GM19035 (cell line): ENCODE data around the gene STBD1.
A peak's percentile ranks its signal among the peaks of the same experiment; 100 is the strongest.
"Not testable (repeated sequence)": the region's sequence is repeated elsewhere in the genome, so short reads cannot be mapped to it uniquely, and the experiment has no call there.

Experiments
- ATAC-seq: cut with Tn5 transposase; IDR thresholded peaks from one replicate; pipeline ENCODE4 v1.9.1; 2021; ENCODE audit not compliant: unreplicated experiment

Gene STBD1

DNA sequence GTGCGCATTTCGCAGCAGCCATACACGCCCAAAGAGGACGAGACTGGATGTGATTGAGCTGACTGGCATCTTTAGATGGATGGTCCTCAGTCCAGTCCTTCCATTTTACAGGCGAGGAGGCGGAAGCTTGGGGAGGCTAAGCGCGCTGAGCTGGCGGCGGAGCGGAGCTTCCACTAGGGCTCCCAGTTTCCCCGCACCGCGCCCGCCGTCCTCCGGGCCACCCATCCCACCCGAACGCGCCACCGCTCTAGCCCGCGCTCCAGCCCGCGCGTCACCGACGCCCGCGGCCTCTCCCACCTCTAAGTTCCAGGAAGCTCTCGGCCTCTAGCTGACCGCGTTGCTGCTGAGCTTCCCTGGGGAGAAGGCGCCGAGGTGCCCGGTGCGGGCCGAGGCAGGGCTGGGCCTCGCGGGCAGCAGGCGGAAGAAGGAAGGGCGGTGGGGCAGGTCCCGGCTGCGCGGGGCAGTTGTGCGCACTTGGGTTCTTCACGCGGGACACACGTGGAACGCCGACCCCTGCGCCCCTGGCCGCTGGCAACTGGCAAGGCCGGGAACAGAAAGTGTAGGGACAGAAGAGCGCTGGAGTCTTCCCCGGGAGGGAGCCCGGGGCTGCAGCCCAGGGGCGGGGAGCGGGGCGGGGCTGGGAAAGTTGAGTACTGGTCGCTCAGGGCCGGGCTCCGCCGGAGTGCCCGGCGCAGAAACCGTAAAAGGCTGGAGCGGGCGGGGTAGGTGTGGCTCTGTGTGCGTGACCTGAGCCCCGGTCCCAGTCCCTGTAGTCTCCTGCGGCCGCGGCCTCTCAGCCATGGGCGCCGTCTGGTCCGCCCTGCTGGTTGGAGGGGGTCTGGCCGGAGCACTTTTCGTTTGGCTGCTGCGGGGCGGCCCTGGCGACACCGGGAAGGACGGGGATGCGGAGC is at the start of gene STBD1:
Gene STBD1 (plus strand): TSS at position 763 of the 911 bp plus-strand sequence. CDS start 37 bp downstream, at position 800.
- ATAC-seq, result peak; percentile 41

DNA sequence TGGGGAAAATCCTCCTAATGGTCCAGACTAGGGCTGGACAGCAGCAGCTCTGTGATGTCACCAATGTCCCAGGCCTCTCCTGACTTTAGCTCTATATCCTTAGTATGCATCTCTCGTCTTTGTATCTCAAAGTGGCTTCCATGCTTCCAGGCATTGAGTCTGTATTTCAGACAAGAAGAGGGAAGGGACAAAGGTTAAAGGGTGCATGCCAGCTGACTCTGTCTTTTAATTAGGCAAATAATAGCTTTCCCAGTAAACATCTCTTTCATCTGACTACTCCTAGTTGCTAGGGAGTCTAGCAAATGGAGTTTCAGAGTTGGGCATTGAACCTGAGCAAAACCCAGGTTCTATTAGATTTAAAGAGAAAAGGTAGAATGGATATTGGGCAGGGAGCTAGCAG is 49.6 kb upstream of the STBD1 start:
- no peak for ATAC-seq

DNA sequence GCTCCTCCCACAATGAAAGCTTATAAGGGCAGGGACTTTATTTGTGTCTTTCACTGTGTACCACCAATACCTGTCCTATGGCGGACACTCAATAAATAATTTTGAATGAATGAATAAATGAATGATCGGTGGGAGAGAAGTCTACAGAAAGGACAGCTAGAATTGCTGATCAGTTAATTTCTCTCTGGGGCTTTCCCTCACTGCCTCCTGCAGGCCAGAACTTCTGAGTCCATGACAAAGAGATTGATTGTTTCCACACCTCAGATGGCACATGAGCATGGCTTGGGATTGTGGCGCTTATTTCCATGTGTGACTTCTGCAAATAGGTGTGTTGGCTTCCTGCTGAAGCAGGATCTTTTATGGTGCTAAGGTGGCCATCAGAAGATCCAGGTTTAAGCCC is 48.7 kb upstream of the STBD1 start:
- no peak for ATAC-seq

DNA sequence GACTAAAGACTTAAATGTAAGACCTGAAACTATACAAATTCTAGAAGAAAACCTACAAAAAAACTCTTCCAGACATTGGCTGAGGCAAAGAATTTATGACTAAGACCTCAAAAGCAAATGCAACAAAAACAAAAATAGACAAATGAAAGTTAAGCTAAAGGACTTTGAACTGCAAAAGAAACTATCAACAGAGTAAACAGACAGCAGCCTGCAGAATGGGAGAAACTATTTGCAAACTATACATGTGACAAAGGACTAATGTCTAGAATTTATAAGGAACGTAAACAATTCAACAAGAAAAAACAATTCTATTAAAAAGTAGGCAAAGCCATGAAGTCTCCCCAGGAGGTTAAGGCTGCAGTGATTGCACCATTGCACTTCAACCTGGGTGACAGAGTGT is 46.0 kb upstream of the STBD1 start:
- ATAC-seq, result no peak

DNA sequence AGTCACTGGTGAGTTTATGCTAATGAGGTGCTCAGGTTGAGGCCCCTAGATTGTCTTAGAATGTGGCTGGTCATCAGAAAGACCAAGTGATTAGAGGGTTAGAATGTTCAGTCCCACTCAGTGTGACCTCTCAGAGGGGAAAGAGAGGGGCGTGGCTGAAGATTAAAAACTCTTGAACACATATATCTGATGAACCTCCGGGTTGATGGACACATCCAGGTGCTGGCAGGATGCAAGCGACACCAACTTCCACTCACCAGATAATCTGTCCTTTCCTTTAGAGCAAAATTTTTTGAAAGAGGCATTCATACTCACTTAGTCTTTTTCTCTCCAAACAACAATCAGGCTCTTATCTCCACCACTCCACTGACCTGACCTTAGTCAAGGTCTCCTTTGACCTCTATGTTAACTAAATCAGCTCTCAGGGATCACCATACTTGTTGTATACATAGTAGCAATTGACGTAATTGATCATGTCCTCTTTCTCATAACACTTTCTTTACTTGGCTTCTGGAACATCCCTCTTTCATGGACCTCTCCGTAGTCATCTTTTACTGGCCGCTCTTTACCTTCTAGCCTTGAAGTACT is 40.8 kb upstream of the STBD1 start:
- ATAC-seq, result no peak

DNA sequence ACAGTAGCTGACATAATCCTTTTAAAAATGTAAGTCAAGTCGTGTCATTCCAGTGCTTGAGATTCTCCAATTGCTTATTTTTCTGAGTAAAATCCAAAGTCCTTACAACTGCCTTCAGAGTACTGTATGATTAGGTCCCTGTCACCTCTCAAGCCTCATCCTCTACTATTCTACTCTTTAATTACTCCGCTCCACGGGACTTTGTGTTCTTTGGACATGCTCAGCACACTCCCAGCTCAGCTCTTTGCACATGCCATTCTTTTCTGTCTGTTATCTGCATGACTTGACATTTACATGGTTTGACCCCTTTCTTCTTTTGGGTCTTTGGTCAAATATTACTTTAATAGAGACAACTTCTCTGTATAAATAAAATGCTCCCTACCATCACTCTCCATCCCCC is 39.9 kb upstream of the STBD1 start:
- no peak for ATAC-seq

DNA sequence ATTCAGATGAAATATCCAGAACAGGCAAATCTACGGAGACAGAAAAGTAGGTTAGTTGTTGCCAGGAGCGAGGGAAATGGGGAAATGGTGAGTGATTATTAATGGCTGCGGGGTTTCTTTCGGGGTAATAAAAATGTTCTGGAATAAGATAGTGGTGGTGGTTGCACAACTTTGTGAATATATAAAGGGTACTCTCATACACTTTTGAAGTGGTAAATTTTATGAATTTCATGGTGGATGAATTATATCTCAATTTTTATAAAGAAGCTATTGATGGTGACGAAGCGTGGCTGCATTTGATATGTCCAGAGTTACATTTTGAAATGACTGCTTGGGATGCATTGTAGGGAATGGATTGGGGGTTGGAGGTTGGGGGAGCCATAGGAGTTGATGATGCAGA is 38.7 kb upstream of the STBD1 start:
- ATAC-seq, result no peak

DNA sequence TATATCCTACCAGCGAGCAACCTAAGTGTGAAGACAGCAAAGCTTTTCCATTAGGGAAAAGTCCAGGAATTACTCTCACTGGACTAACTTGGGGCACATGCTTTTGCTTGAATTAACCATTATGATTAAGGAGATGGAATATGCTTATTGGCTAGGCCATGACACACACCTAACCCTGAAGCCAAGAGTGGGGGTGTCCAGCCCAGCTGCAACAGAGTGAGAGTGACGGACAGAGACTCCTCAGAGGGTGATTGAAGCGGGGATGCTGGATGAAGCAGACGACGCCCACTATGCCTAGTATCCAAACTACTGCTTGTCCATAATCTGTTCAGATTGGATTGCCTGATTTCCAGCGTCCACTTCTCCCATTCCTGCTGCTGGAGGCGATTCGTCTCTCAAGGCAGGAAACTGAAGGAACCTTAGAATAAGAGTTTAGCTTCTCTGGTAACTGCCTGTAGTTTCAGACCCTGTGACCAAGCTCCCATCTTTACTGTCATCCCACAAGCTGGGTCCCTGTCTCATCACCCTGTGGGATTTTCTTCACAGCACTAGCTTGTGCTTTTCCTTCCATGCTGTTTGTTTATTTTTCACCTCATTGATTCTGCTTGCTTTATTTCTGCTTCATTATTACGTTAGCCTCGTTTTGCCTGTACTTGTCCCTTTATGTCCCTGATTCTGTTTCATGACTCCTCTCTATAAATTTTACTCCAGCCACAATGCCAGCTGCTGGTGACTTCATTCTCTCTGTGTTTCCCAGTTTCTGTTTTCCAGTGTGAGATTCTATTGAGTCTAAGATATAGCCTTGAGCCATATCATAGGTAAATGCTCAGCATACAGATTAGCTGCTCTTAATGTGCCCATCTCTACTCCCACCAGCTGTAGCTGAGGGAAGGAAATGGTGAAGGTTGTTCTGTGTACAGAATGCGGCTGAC is 36.0 kb upstream of the STBD1 start:
- ATAC-seq, result no peak

DNA sequence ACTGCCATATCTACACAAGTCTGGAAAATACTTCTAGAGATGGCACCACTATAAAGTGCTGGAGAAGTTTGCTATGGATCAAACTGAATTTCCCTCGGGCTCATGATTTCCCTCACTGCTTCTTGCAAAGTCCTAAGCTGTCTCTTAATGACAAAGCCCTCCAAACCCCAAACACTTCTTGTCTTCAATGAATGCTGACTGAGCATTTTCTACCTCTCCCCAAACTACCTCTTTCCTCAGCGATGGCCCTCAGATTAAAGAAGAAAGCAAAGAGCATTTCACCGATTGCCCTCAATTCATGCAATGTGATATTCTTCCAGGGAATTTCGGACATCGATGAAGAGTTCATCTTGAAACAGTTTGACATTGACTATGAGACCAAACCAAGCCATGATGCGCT is 35.3 kb upstream of the STBD1 start:
- no peak for ATAC-seq

DNA sequence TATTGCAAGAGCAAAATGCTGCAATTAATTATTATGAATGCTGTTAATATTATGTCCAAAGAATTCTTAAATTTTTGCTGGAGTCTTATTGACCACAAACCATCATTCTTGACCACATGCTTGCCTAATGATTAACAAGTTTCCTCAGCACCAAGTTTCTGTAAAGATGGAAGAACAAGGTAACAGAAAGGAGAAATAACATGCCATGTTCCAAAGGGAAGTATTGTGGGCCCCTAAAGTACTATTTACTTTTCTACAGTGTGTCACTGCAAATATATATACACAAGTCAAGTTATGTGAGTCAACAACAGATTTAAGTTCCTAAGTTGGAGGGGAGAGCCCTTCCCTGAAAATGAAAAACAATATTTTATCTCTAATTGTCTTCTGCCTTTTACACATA is 34.5 kb upstream of the STBD1 start:
- ATAC-seq, result no peak

DNA sequence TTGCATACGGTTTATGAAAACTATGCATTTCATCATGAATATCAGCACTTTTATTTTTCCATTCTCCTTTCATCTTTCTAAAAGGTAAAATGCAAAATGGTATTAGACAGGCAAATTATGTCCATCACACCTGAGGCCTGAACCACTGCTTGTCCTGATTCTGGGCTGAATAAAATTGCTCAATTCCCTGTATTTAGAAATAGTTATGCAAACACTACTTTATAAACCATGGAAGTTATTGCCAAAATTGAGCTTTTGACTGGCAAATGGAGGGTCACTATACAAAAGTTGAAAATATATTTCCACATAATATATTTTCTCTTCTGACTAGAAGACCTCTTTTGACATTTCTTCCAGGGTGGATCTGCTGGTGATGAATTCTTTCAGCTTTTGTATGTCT is 34.0 kb upstream of the STBD1 start:
- ATAC-seq, result no peak

DNA sequence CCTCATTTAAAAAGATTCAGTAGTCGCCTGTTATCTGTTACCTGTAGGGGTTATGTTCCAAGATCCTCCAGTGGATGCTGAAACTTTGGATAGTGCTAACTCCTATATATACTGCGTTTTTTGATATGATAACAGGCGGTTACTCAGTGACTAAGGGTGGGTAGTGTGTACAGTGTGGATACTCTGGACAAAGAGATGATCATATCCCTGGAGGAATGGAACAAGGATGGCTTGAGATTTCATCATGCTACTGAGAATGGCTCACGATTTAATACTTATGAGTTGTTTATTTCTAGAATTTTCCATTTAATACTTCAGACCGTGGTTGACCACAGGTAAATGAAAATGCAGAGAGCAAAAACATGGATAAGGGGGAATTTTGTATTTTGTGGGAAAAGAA is 33.5 kb upstream of the STBD1 start:
- no peak for ATAC-seq

DNA sequence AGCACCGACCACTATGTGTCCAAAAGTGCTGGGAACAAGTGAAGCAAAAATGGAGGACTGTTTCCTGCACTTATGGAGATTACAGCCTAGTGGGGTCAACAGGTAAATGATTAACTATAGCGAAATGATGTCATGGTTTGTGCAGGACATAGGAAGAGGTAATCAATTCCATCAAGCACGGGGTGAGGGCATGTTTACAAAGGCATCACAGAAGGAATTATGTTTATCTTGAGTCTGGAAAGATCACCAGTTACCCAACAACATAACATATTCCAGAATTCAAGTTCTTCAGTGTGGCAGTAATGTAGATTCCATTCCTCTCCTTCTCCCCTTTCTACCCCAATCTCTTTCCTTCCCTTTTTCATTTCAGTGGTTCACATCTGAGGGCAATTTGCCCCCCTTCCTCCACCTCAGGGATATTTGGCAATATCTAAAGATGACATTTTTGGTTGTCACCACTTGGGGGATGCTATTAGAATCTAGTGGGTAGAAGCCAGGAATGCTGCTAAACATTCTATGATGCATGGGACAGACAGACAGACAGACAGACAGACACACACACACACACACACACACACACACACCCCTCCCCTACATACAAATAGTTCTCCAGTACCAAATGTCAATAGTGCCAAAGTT is 30.9 kb upstream of the STBD1 start:
- ATAC-seq, result no peak

DNA sequence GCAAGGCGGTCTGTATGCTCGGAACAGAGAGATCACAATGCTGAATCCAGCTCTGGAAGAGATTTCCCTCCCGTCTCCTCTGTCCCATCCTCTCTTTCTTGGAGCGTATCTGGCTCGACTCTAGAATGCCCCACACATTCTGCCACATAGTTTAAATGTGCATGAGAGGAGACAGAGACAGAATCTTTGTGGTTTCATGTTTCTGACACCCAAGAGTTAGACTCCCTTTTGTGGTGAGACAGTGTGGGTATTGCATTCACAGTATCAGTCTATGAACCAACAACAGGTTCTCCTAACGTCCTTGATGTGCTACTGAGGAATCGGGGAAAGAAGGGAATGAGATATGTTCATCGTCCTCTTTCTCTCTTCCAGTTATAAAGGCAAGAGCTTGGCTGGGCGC is 29.7 kb upstream of the STBD1 start:
- ATAC-seq, result no peak

DNA sequence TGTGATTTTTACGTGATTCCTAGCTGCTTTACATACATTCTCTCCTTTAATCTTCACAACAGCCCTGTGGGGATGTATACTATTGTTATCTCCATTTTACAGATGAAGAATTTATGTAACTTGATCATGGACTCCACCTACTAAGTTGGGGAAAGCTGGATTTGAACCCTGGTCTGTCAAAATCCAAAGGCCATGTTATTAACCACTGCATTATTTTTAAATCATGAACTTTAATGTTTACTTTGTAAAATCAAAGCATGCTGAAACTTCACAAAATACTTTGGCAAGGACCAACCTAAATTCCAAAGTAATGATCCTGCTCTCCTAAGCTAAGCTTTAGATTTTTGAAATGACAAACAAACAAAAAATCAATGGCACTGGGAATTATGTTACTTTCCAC is 28.9 kb upstream of the STBD1 start:
- no peak for ATAC-seq

DNA sequence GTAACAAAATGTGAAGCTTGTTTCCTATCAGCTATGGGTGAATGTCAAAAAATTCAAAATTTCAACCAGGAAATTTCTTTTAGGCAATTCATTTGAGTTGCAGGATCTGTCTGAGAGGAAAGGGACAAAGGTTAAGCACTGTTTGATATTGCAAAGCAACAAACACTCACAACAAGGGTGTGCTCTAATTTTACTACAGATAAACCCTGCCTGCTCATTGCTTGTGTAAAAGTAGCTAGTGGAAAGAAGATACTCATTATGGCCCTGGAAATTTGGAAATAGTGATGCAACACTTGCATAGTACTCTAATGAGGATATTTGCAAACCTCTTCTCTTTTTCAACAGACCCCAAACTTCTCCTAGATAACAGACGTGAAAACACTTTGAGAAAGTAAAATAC is 27.9 kb upstream of the STBD1 start:
- no peak for ATAC-seq

DNA sequence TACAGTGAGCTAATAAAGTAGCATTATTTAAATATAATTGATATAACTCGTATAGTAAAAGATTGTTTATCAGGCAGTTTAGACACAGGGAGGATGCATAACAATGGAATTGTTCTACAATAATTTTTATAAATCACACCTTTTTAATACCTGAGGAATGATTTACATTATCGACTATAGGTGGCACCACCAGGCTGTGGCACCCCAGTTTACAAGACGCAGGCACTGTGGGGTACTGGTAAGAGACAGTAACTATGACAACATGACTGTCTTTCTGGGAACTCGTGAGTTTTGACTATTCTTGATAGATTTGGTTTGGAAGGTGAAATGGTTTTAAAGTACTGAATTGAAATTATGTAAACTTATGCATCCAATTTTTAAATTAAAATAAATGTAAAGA is 27.1 kb upstream of the STBD1 start:
- ATAC-seq, result no peak

DNA sequence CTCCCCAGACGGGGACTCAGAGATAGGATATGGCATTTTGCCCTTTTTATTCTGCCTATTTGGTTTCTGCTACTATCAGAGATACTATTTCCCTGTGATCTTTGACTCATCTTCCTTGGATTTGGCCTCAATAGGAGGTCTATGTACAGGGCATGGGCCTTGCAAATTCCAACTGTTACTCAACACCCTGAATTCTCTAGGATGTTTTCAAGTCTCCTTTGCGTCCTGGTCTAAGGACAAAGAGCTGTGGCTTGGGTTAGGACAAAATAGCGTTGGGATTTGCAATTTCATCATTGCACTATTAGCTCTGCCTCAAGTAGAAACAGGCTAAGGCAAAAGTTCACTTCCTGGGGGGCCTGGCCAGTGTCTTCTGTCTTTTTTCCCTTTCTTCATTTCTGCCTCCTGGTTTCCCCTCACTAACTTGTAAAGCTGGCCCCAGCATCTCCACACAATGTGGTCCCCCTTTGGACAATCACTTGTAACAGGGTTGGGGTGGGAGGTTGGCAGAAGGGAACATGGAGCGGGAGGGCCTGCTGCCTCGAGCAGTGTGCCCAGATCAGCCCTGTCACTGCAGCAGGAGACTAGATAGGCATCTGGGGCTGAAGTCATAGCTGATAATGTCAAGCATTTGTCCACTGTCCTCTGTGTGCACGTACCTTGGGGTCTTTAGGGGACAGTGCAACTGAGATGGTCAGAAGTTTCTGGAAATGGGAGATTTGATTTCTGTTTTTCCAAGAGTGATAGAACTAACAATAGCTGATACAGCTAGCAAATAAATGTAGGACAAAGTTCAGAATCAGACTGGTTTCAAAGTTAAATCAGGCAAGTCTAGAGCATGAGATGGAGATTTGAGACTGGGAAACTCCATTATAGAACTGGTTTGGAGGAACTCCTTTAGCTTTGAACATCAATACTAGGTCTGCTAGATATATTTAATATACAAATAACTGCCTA is 25.8 kb upstream of the STBD1 start:
- ATAC-seq, result no peak

DNA sequence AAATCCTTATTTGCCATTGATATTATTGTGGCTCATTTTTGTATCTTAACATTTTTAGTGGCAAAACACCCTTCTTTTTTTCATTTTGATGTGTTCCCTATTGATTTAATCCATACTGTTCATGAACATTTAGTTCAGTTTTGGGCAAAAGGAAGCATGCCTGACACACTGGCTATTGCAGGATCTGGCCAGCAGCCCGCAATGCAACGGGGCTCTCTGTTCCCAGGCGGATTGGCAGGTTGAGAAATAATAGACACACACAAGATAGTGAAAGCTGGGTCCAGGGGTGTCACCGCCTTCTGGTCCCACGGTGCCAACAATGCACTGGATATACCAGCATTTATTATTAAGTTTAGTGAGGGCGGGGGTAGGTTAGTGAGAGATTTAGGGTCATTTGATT is 24.9 kb upstream of the STBD1 start:
- ATAC-seq, result not testable (repeated sequence)
